DND-41 (cell line): ENCODE results near the gene OLIG2.

Experiments
- ATAC-seq: fragments of 200-7000 bp; cut with Tn5 transposase; 3 replicates; pipeline ENCODE4 v1.9.1; 2021; ENCODE audit warnings: low read depth; ENCODE audit not compliant: insufficient read depth
- DNase-seq: peaks from one replicate; pipeline ENCODE4 v3.0.0-alpha.2; 2020
- H2AFZ ChIP-seq: 2 replicates; pipeline ENCODE4 v1.6.0; 2012; ENCODE audit warnings: low read depth, low read length
- H3K27ac ChIP-seq: 2 replicates; pipeline ENCODE4 v1.5.1; 2012; ENCODE audit warnings: low read length, inconsistent platforms
- H3K27me3 ChIP-seq: fragments of 200-600 bp; sonication (generic); 2 replicates; pipeline ENCODE4 v1.6.0; 2012; ENCODE audit warnings: low read length, mild to moderate bottlenecking, inconsistent platforms; ENCODE audit not compliant: insufficient read depth, poor library complexity
- H3K36me3 ChIP-seq: 2 replicates; pipeline ENCODE4 v1.5.1; 2012; ENCODE audit warnings: low read length, inconsistent platforms; ENCODE audit not compliant: insufficient read depth
- H3K4me1 ChIP-seq: 2 replicates; pipeline ENCODE4 v1.5.1; 2012; ENCODE audit warnings: mild to moderate bottlenecking, low read length; ENCODE audit not compliant: insufficient read depth
- H3K4me2 ChIP-seq: 2 replicates; pipeline ENCODE4 v1.6.0; 2012; ENCODE audit warnings: mild to moderate bottlenecking, moderate library complexity, low read length, inconsistent platforms; ENCODE audit not compliant: insufficient read depth
- H3K4me3 ChIP-seq, 2 experiments: fragments of 200-600 bp in 1 of 2; shearing (Covaris generic) in 1 of 2; 2 replicates each; pipeline ENCODE4 v1.5.1; 2012 to 2016; ENCODE audit warnings: inconsistent platforms in 2 of 2, low read length in 2 of 2, mild to moderate bottlenecking in 2 of 2, low read depth in 1 of 2, moderate library complexity in 1 of 2
- H3K79me2 ChIP-seq: 2 replicates; pipeline ENCODE4 v1.6.0; 2012; ENCODE audit warnings: low read length, inconsistent platforms; ENCODE audit not compliant: insufficient read depth
- H3K9ac ChIP-seq: 2 replicates; pipeline ENCODE4 v1.6.0; 2012; ENCODE audit warnings: low read depth, mild to moderate bottlenecking, inconsistent platforms, low read length, moderate library complexity
- H3K9me3 ChIP-seq: 2 replicates; pipeline ENCODE4 v1.5.1; 2012; ENCODE audit warnings: low read length, moderate library complexity, mild to moderate bottlenecking, inconsistent platforms; ENCODE audit not compliant: insufficient read depth, severe bottlenecking
- H4K20me1 ChIP-seq: 2 replicates; pipeline ENCODE4 v1.6.0; 2012; ENCODE audit warnings: low read length; ENCODE audit not compliant: insufficient read depth
- CTCF ChIP-seq: IDR thresholded peaks from 2 replicates; pipeline ENCODE4 v1.5.1; 2012; ENCODE audit warnings: borderline replicate concordance, low read length, moderate library complexity, mild to moderate bottlenecking; ENCODE audit not compliant: poor library complexity, severe bottlenecking; ENCODE audit errors: extremely low read depth
- EZH2 ChIP-seq: IDR thresholded peaks from 3 replicates; pipeline ENCODE4 v1.6.1; 2012; ENCODE audit warnings: borderline replicate concordance, low read depth, mild to moderate bottlenecking, moderate library complexity, low read length, inconsistent platforms; ENCODE audit not compliant: severe bottlenecking

The OLIG2 gene

GRCh38 chr21:33007747-33008146 lies 18.0 kb upstream of the OLIG2 start:
- ATAC-seq: no peak
- Histone ChIP-seq H3K4me1 (no peaks in the 10 kb centered on the region), H3K36me3 (no peaks in the 10 kb centered on the region), H3K4me3 (no peak overlapping the region), H3K27ac (no peak overlapping the region), H3K9me3 (no peaks in the 10 kb centered on the region), H4K20me1 (no peaks in the 10 kb centered on the region), H3K27me3 (peaks cover 6% of the 10 kb centered on the region), H2AFZ (no peak overlapping the region), H3K9ac (no peak overlapping the region), H3K4me2 (no peak overlapping the region), H3K79me2 (no peaks in the 10 kb centered on the region)
- no peak for TF ChIP-seq EZH2
- no peak for TF ChIP-seq CTCF
- no peak for DNase-seq

GRCh38 chr21:33008333-33009051 lies 17.2 kb upstream of the OLIG2 start:
- Histone ChIP-seq H3K27me3 (peaks cover 6% of the 10 kb centered on the region), H4K20me1 (no peaks in the 10 kb centered on the region), H3K27ac (no peak overlapping the region), H2AFZ (no peak overlapping the region), H3K36me3 (no peaks in the 10 kb centered on the region), H3K4me1 (no peaks in the 10 kb centered on the region), H3K9me3 (no peaks in the 10 kb centered on the region), H3K9ac (no peak overlapping the region), H3K4me2 (no peak overlapping the region), H3K4me3 (no peak overlapping the region), H3K79me2 (no peaks in the 10 kb centered on the region)
- DNase-seq (no peak), ATAC-seq (no peak)
- no peak for TF ChIP-seq EZH2
- no peak for TF ChIP-seq CTCF

DNA sequence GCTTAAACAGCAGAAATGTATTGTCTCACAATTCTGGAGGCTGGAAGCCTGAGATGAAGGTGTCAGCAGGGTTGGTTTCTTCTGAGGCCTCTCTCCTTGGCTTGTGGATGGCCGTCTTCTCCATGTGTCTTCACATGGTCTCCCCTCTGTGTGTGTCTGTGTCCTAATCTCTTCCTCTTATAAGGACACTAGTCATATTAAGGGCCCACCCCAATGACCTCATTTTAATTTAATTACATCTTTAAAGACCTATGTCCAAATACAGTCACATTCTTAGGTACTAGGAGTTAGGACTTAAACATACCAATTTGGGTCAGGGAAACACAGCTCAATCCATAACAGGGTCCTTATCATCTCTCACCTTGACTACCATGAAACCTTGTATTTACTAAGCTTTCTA lies 14.8 kb upstream of the OLIG2 start:
- Histone ChIP-seq H3K79me2 (no peaks in the 10 kb centered on the region), H3K4me1 (no peaks in the 10 kb centered on the region), H3K36me3 (no peaks in the 10 kb centered on the region), H2AFZ (no peak overlapping the region), H3K27me3 (peaks cover 10% of the 10 kb centered on the region), H4K20me1 (no peaks in the 10 kb centered on the region), H3K27ac (no peak overlapping the region), H3K4me2 (no peak overlapping the region), H3K9me3 (no peaks in the 10 kb centered on the region), H3K4me3 (no peak overlapping the region), H3K9ac (no peak overlapping the region)
- TF ChIP-seq EZH2: no peak
- no peak for TF ChIP-seq CTCF
- DNase-seq (no peak), ATAC-seq (no peak)

DNA sequence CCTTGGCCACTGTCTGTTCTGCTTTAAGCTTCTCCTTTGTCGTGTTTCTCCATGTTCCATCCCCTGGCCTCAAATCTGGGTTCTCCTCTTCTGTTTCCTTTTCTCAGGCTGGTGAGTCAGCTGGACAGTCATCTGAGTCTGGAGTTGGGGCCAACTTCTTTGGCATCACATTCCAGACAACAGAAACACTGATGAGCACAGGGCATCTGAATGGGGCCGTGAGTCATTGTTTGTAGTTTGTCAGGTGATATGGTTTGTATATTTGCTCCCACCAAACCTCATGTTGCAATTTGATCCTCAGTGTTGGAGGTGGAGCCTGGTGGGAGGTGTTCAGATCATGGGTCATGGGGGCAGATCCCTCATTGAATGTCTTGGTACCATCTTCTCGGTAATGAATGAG lies 14.3 kb upstream of the OLIG2 start:
- Histone ChIP-seq H3K9me3 (no peaks in the 10 kb centered on the region), H3K79me2 (no peaks in the 10 kb centered on the region), H3K9ac (no peak overlapping the region), H3K27ac (no peak overlapping the region), H3K27me3 (peaks cover 10% of the 10 kb centered on the region), H3K4me2 (no peak overlapping the region), H3K36me3 (no peaks in the 10 kb centered on the region), H4K20me1 (no peaks in the 10 kb centered on the region), H2AFZ (no peak overlapping the region), H3K4me3 (no peak overlapping the region), H3K4me1 (no peaks in the 10 kb centered on the region)
- ATAC-seq (no peak), DNase-seq (no peak)
- TF ChIP-seq CTCF (no peak), EZH2 (no peak)
